ENCODE measurements around the gene MRTFB.

DNA sequence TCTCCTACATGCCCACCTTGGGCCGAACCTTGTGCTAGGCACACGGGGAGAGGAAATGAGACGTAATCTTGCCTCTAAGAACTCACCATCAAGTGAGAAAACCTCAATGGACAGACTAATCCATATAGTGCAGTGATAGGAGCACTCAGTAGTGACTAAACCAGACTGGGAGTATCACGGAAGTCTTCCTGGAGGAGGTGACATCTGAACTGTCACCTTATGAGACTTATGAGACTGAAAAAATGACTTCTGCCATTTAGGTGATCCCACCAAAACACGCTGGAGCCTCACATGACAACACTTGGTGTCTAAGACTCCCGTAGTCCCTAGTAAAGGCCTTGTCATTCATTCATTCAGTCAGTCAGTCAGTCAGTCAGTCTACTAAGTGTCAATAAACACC lies 27.3 kb upstream of the MRTFB start:
- TF ChIP-seq, protein P1, sequence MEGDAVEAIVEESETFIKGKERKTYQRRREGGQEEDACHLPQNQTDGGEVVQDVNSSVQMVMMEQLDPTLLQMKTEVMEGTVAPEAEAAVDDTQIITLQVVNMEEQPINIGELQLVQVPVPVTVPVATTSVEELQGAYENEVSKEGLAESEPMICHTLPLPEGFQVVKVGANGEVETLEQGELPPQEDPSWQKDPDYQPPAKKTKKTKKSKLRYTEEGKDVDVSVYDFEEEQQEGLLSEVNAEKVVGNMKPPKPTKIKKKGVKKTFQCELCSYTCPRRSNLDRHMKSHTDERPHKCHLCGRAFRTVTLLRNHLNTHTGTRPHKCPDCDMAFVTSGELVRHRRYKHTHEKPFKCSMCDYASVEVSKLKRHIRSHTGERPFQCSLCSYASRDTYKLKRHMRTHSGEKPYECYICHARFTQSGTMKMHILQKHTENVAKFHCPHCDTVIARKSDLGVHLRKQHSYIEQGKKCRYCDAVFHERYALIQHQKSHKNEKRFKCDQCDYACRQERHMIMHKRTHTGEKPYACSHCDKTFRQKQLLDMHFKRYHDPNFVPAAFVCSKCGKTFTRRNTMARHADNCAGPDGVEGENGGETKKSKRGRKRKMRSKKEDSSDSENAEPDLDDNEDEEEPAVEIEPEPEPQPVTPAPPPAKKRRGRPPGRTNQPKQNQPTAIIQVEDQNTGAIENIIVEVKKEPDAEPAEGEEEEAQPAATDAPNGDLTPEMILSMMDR (IDR thresholded peaks at IDR 0.05) = no peak
- TF ChIP-seq POLR2A (IDR thresholded peaks at IDR 0.05) = no peak
